Measurements from ENCODE around the gene C19orf25.

- no peak for TF ChIP-seq CTCF (IDR thresholded peaks at IDR 0.05 in 2 of 3, conservative IDR thresholded peaks at IDR 0.05 in 1 of 3; ENCODE audit: control insufficient read depth in 2 of 3, extremely low read depth in 1 of 3, insufficient read depth in 1 of 3, low read depth in 3 of 3, low read length in 3 of 3)
- no peak for TF ChIP-seq REST (IDR thresholded peaks at IDR 0.05; ENCODE audit: low read depth, low read length)
- no peak for TF ChIP-seq ATF7 (IDR thresholded peaks at IDR 0.05; ENCODE audit: low read depth)
- no peak for TF ChIP-seq MTA2 (IDR thresholded peaks at IDR 0.05; ENCODE audit: low read depth)
- no peak for TF ChIP-seq EP300 (IDR thresholded peaks at IDR 0.05; ENCODE audit: borderline replicate concordance in 1 of 2, control insufficient read depth in 1 of 2, low read depth in 2 of 2, low read length in 2 of 2)
- no peak for TF ChIP-seq ATF2 (IDR thresholded peaks at IDR 0.05; ENCODE audit: low read length)
- TF ChIP-seq HDAC2 (IDR thresholded peaks at IDR 0.05) = no peak
- no peak for TF ChIP-seq EZH2 (IDR thresholded peaks at IDR 0.05; ENCODE audit: borderline replicate concordance, control insufficient read depth, low read depth, low read length)
- TF ChIP-seq RCOR1 (conservative IDR thresholded peaks at IDR 0.05; ENCODE audit: low read depth, low read length) = no peak
Observed at GRCh38 chr19:1435378-1435989, 43.5 kb downstream of the C19orf25 start.

All from GM12878 (cell line).